A549 (cell line): ENCODE results near the gene PTPRCAP.

ENCODE experiments used
- EP300 ChIP-seq, 2 experiments: fragments of >200 bp; sonication (Bioruptor Twin); formaldehyde crosslinking; IDR thresholded peaks; 2 replicates in 1 of 2; 3 replicates in 1 of 2; pipeline ENCODE4 v1.6.1; 2016 to 2017
- ESRRA ChIP-seq: fragments of 150-350 bp; IDR thresholded peaks from 2 replicates; pipeline ENCODE4 v1.6.1; 2014; ENCODE audit warnings: mild to moderate bottlenecking, low read length, borderline replicate concordance
- KDM1A ChIP-seq: fragments of 200-600 bp; sonication (generic); IDR thresholded peaks from 2 replicates; pipeline ENCODE4 v1.6.1; 2016; ENCODE audit warnings: low read depth, mild to moderate bottlenecking
- RNF2 ChIP-seq: fragments of 200-600 bp; sonication (generic); IDR thresholded peaks from 2 replicates; pipeline ENCODE4 v1.6.1; 2016; ENCODE audit warnings: low read depth, mild to moderate bottlenecking, antibody characterized with exemption, moderate library complexity, borderline replicate concordance
- TF ChIP-seq, protein P1 (sequence below): fragments of >200 bp; sonication (Bioruptor Twin); formaldehyde crosslinking; IDR thresholded peaks from 3 replicates; pipeline ENCODE4 v1.5.1; 2016
- TF ChIP-seq, protein P2 (sequence below): IDR thresholded peaks from 2 replicates; pipeline ENCODE4 v1.6.1; 2012
- TF ChIP-seq, protein P3 (sequence below): fragments of 200-600 bp; sonication (generic); IDR thresholded peaks from 2 replicates; pipeline ENCODE4 v1.6.1; 2016; ENCODE audit warnings: antibody characterized with exemption, mild to moderate bottlenecking, moderate library complexity
- TF ChIP-seq, protein P4 (sequence below): IDR thresholded peaks from 2 replicates; pipeline ENCODE4 v1.6.1; 2012; ENCODE audit warnings: low read depth, borderline replicate concordance

DNA sequence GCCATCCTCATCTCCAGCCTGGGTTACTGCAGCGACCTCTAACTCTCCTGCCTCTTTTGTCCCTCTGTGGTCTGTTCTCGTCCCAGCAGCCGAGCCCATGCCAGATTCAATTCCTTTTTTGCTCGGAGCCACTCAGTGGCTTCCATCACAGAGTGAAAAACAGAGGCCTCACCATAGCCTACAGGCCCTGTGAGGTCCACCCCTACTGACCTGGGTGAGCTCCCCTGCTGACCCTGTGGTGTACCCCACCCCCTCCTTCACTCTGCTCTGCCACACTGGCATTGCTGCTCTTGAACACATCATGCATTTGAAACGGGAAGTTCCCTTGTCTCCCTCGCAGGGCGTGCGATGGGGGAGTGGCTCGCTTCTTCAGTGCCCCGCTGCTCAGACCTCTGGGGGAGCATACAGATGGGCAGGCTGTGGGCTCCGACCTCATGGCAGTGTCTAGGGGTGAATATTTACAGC lies 47.4 kb upstream of the PTPRCAP start:
- no peak for TF ChIP-seq RNF2
- TF ChIP-seq, protein P1, sequence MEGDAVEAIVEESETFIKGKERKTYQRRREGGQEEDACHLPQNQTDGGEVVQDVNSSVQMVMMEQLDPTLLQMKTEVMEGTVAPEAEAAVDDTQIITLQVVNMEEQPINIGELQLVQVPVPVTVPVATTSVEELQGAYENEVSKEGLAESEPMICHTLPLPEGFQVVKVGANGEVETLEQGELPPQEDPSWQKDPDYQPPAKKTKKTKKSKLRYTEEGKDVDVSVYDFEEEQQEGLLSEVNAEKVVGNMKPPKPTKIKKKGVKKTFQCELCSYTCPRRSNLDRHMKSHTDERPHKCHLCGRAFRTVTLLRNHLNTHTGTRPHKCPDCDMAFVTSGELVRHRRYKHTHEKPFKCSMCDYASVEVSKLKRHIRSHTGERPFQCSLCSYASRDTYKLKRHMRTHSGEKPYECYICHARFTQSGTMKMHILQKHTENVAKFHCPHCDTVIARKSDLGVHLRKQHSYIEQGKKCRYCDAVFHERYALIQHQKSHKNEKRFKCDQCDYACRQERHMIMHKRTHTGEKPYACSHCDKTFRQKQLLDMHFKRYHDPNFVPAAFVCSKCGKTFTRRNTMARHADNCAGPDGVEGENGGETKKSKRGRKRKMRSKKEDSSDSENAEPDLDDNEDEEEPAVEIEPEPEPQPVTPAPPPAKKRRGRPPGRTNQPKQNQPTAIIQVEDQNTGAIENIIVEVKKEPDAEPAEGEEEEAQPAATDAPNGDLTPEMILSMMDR: no peak
- TF ChIP-seq, protein P2, sequence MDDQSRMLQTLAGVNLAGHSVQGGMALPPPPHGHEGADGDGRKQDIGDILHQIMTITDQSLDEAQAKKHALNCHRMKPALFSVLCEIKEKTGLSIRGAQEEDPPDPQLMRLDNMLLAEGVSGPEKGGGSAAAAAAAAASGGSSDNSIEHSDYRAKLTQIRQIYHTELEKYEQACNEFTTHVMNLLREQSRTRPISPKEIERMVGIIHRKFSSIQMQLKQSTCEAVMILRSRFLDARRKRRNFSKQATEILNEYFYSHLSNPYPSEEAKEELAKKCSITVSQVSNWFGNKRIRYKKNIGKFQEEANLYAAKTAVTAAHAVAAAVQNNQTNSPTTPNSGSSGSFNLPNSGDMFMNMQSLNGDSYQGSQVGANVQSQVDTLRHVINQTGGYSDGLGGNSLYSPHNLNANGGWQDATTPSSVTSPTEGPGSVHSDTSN: no peak
- TF ChIP-seq, protein P3, sequence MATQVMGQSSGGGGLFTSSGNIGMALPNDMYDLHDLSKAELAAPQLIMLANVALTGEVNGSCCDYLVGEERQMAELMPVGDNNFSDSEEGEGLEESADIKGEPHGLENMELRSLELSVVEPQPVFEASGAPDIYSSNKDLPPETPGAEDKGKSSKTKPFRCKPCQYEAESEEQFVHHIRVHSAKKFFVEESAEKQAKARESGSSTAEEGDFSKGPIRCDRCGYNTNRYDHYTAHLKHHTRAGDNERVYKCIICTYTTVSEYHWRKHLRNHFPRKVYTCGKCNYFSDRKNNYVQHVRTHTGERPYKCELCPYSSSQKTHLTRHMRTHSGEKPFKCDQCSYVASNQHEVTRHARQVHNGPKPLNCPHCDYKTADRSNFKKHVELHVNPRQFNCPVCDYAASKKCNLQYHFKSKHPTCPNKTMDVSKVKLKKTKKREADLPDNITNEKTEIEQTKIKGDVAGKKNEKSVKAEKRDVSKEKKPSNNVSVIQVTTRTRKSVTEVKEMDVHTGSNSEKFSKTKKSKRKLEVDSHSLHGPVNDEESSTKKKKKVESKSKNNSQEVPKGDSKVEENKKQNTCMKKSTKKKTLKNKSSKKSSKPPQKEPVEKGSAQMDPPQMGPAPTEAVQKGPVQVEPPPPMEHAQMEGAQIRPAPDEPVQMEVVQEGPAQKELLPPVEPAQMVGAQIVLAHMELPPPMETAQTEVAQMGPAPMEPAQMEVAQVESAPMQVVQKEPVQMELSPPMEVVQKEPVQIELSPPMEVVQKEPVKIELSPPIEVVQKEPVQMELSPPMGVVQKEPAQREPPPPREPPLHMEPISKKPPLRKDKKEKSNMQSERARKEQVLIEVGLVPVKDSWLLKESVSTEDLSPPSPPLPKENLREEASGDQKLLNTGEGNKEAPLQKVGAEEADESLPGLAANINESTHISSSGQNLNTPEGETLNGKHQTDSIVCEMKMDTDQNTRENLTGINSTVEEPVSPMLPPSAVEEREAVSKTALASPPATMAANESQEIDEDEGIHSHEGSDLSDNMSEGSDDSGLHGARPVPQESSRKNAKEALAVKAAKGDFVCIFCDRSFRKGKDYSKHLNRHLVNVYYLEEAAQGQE: no peak
- TF ChIP-seq ESRRA: no peak
- no peak for TF ChIP-seq EP300 (IDR thresholded peaks at IDR 0.05)
- TF ChIP-seq KDM1A: no peak
- TF ChIP-seq, protein P4, sequence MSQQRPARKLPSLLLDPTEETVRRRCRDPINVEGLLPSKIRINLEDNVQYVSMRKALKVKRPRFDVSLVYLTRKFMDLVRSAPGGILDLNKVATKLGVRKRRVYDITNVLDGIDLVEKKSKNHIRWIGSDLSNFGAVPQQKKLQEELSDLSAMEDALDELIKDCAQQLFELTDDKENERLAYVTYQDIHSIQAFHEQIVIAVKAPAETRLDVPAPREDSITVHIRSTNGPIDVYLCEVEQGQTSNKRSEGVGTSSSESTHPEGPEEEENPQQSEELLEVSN: no peak
